ENCODE measurements around the gene TNFAIP8L1. TPM values are rescaled to one million over a fixed set of nuclear protein-coding genes. Genes with fewer than 3 reads are reported as not detected.

TNFAIP8L1 gene
- total RNA-seq, 1 donor from 2014 or later, result 12.5 TPM

DNA sequence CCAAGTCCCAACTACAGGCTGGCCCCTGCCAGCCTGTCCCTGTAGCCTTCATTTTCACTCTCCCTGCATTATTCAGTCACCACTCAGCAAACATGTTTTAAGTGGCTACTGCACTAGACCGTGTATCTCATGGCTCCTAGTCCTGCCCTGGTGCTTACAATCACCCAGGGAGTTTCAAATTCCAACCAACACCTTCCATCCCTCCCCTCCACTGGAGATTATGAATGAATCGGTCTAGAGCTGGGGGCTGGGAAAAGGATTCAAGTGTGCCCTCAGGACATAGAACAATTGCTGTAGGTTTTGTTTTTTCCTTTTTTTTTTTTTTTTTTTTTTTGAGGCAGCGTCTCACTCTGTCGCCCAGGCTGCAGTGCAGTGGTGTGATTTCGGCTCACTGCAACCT, 15.0 kb upstream of the TNFAIP8L1 start:
- Mint-ChIP-seq H3K4me1 (peaks cover 2% of the 10 kb centered on the region), H3K9me3 (no peaks in the 10 kb centered on the region), H3K36me3 (ENCODE audit: low read depth) (no peaks in the 10 kb centered on the region), H3K27ac (no peak overlapping the region), H3K27me3 (no peaks in the 10 kb centered on the region), H3K4me3 (no peak overlapping the region)
- intact Hi-C loops (cut with micrococcal nuclease), result no loop called here
- no peak for DNase-seq

DNA sequence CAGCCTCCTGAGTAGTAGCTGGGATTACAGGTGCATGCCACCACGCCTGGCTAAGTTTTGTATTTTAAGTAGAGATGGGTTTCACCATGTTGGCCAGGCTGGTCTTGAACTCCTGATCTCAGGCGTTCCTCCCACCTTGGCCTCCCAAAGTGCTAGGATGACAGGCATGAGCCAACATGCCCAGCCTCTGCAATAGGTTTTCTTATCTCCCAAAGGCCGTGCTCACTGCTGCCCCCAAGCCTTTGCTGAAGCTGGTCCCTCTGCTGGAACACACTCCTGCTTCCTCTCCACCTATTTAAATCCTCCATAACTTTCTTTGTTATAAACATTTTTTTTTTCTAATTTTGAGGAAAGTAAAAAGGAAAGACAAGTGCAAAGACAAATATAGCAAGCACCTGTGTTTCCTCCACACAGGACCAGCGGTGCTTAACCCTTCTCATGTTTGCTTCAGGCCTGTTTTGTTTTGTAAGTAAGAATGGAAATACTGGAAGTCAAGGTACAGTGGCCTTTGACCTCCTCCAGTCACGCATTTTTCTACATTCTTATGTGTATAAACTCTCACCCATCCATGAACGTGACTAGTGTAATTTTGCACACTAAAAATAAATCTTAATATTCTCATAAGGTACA, 14.5 kb upstream of the TNFAIP8L1 start:
- no peak overlapping the region for H3K27ac Mint-ChIP-seq
- no peak overlapping the region for H3K4me3 Mint-ChIP-seq
- no peaks in the 10 kb centered on the region for H3K9me3 Mint-ChIP-seq
- no peaks in the 10 kb centered on the region for H3K36me3 Mint-ChIP-seq (ENCODE audit: low read depth)
- intact Hi-C loops (cut with micrococcal nuclease), result no loop called here
- no peaks in the 10 kb centered on the region for H3K27me3 Mint-ChIP-seq
- no peak for DNase-seq
- peaks cover 2% of the 10 kb centered on the region for H3K4me1 Mint-ChIP-seq

DNA sequence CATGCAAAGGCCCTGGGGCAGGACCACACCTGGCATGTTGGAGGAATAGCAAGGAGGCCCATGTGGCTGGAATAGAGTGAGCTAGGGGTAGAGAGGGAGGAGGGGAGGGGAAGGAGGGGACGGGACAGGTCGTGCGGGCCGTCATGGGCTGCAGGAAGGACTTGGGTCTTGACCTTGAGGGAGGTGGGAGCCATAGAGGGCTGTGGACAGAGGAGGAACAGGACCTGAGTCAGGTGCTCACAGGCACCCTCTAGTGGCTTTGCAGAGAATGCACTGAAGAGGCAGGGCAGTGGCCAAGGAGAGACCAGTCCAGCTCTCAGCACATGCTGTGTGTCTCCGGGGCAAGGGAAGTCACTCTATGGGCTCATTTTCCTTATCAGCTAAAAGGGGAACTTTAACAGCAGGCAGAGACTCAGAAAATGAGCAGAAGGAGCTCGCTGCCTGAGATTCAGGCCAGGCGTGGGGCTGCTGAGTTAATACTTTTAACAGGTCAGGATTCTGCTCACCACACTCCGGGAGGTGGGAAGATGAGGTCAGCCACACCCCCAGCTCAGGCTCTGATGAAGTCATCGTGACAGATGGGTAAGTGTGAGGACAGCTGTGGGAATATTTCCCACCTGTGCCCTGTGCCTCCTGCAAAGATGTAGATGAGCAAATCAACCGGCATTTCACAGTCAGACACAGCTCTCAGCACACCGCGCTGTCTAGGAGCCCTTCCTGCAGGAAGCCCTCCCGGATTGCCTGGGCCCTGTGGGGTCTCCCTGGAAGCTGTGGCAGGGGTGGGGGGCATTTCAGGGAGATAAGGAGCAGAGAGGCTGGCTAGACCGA, 6.0 kb upstream of the TNFAIP8L1 start:
- Mint-ChIP-seq H3K4me3 (no peak overlapping the region), H3K9me3 (no peaks in the 10 kb centered on the region), H3K4me1 (peaks cover 20% of the 10 kb centered on the region), H3K27me3 (no peaks in the 10 kb centered on the region), H3K36me3 (ENCODE audit: low read depth) (no peaks in the 10 kb centered on the region), H3K27ac (no peak overlapping the region)
- intact Hi-C loops (cut with micrococcal nuclease), result no loop called here
- DNase-seq, result peak; percentile 87

DNA sequence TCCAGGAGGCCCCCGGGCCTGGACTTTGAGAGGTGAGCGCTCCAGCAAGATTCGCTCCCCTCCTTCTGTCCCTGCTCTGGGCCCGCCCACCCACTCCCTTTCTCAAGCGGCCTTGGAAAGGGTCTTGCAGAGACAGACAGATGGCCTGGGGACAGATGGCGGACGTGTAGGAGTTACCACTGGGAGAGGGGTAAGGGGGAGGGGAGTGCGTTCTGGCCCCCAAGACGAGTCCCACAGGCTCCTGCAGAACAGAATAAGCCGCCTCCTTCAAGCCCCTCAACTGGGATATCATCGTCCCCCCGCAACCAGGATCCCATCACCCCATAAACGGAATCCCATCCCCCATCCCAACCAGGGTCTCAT, 3.6 kb upstream of the TNFAIP8L1 start:
- H3K4me3 Mint-ChIP-seq, result peak overlapping the region; percentile 68
- no peaks in the 10 kb centered on the region for H3K27me3 Mint-ChIP-seq
- no peak for DNase-seq
- intact Hi-C loops (cut with micrococcal nuclease), result loop anchor here (1.0 to 5.0 kb wide), 3 partner anchors 59 to 163 kb away; partner anchors contain the start of genes HDGFL2 and SEMA6B
- peaks cover 2% of the 10 kb centered on the region for H3K36me3 Mint-ChIP-seq (ENCODE audit: low read depth)
- no peak overlapping the region for H3K27ac Mint-ChIP-seq
- no peaks in the 10 kb centered on the region for H3K9me3 Mint-ChIP-seq
- peaks cover 35% of the 10 kb centered on the region for H3K4me1 Mint-ChIP-seq

DNA sequence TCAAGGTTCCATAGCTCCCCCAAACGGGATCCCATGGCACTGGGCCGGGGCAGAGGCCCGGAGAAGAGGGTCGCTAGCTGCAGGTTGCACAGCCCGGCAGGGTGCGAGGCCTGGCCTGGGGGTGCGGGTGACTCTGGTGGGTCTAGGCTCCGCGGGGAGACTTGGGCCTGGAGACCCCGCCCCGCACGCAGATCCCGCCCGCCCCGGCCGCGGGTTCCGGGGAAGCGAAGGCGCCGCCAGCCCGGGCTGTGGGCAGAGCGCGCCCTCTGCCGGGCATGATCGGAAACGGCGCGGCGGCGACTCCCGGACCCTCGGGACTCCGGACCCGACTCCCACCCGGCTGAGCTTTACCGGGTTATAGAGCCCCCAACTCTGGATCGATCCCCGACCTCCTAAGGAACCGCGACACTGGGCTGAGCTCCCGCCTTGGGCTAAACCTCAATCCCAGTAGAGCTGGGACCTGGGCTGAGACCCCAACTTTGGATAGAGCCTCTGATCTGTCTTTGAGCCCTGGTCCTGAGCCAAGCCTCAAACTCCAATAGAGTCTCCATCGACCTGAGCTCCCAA, 3.1 kb upstream of the TNFAIP8L1 start:
- H3K27ac Mint-ChIP-seq, result no peak overlapping the region
- DNase-seq, result peak; percentile 95
- H3K4me1 Mint-ChIP-seq, result peaks cover 35% of the 10 kb centered on the region
- peak overlapping the region; percentile 68 for H3K4me3 Mint-ChIP-seq
- no peaks in the 10 kb centered on the region for H3K9me3 Mint-ChIP-seq
- intact Hi-C loops (cut with micrococcal nuclease), result loop anchor here (1.0 to 5.0 kb wide), 3 partner anchors 60 to 164 kb away; partner anchors contain the start of genes HDGFL2 and SEMA6B
- peaks cover 2% of the 10 kb centered on the region for H3K36me3 Mint-ChIP-seq (ENCODE audit: low read depth)
- H3K27me3 Mint-ChIP-seq, result no peaks in the 10 kb centered on the region

DNA sequence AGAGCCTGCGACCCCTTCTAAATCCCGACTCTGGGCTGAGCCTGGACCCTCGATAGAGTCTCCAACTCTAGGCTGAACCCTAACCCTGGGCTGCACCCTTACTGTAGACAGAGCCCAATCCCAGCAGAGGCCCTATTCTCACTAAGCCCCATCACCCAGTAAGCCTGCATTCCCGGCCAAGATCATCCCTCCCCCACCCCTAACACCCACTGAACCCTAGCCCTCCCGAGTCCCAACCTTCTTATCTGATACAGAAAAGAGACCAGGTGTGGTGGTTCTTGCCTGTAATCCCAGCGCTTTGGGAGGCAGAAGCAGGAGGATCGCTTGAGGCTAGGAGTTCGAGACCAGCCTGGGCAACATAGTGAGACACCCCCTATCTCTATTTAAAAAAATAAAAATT, 2.6 kb upstream of the TNFAIP8L1 start:
- intact Hi-C loops (cut with micrococcal nuclease), result loop anchor here (1.0 to 5.0 kb wide), 3 partner anchors 60 to 164 kb away; partner anchors contain the start of genes HDGFL2 and SEMA6B
- peak overlapping the region; percentile 56 for H3K4me3 Mint-ChIP-seq
- H3K27ac Mint-ChIP-seq, result no peak overlapping the region
- peaks cover 2% of the 10 kb centered on the region for H3K36me3 Mint-ChIP-seq (ENCODE audit: low read depth)
- peaks cover 35% of the 10 kb centered on the region for H3K4me1 Mint-ChIP-seq
- no peaks in the 10 kb centered on the region for H3K27me3 Mint-ChIP-seq
- DNase-seq, result no peak
- H3K9me3 Mint-ChIP-seq, result no peaks in the 10 kb centered on the region

DNA sequence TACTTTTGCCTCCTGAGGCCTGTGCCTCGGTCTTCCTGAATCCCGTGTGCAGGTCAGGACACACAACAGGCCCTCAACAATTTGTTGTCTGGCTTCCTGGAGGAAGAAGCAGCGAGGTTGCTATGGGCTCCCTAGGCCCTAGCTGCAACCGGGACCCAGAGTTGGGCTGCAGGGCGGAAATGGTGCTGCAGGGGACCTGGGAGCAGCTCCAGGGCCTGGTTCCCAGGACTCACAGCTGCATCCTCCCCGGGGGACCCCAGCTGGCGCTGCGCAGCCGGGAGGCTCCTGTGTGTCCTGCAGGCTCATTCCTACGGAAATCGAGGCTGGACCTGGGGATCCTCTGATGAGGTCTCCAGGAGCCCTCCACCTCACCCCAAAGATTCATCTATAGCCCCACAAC, 999 bp upstream of the TNFAIP8L1 start:
- intact Hi-C loops (cut with micrococcal nuclease), result loop anchor here (5.0 kb wide), 2 partner anchors 81 to 166 kb away; partner anchors contain the start of genes HDGFL2 and SEMA6B

DNA sequence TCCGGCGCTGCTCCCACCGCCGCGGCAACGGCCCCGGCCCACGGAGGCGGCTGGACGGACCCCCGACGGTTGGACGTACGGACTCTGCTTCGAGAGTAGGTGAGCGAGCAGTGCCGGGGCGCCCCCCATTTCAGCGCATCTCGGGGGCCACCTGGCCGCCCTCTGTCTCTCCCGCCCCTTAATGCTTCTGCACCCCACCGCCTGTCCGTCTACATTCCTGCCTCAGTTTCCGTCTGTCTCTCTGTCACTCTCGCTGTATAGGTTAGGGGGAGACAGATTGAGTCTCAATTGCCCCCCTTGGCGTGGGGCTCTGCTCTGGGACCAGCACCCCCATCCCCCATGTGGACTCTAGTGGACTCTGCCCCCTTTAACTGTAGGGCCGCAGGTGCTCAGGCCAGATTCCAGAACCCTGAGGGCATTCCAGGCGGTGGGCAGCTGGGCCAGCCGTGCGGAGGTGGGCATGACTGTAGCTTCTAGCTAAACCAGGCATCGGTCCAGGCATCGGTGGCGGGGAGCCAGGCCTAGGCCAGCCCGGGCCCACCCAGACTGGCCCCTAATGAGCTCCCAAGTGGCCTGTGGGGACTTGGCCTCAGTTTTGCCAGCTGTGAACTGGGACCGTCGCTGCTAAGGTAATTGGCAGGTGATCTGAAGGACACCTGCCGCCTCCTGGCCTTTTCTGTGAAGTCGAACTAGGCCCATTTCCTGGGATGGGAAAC, 373 bp downstream of the TNFAIP8L1 start:
- H3K27me3 Mint-ChIP-seq, result no peaks in the 10 kb centered on the region
- intact Hi-C loops (cut with micrococcal nuclease), result loop anchor here (1.0 to 5.0 kb wide), 3 partner anchors 31 to 167 kb away; partner anchors contain the start of genes HDGFL2, MYDGF and SEMA6B
- H3K36me3 Mint-ChIP-seq (ENCODE audit: low read depth), result peaks cover 10% of the 10 kb centered on the region
- no peak for DNase-seq
- H3K4me1 Mint-ChIP-seq, result peaks cover 28% of the 10 kb centered on the region
- peak overlapping the region; percentile 100 for H3K4me3 Mint-ChIP-seq
- peak overlapping the region; percentile 94 for H3K27ac Mint-ChIP-seq
- no peaks in the 10 kb centered on the region for H3K9me3 Mint-ChIP-seq

More for the DNA sequence above, 999 bp upstream of the TNFAIP8L1 start:
- no peak overlapping the region for H3K4me3 Mint-ChIP-seq
- H3K27me3 Mint-ChIP-seq, result no peaks in the 10 kb centered on the region
- peak; percentile 67 for DNase-seq
- H3K27ac Mint-ChIP-seq, result peak overlapping the region; percentile 94
- no peaks in the 10 kb centered on the region for H3K9me3 Mint-ChIP-seq
- H3K36me3 Mint-ChIP-seq (ENCODE audit: low read depth), result peaks cover 9% of the 10 kb centered on the region
- peaks cover 36% of the 10 kb centered on the region for H3K4me1 Mint-ChIP-seq

DNA sequence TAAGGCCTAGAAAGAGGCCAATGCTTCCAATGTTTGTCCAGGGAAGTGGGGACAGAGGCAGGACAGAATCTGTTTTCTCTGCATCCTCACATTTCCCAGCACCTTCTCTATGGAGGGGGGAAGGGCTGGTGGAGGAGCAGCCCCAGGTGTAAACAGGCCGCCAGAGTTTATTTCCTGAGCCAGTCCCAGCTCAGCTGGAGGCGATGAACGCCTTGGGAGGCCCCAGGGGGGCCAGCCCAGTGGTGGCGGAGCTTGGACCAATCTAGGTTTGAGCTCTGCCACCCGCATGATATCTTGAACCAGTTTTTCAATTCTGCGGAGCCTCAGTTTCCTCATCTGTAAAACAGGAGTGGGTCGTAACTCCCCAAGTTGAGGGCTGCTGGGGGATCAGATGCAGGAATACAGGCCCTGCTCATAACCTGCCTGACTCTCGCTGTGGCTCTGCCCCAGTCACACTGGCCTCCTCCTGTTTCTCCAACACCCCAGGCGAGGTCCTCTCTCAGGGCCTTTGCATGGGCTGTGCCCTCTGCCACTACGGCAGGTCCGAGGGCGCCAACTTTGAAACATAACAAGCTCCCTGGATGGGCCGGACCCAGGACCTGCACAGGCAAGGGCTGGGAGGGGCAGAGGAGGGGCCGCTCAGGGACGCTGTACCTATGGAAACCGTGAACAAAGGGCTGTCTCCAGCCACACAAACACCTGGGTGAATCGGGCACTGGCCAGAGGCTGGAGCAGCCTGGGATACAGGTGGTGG, 1.1 kb downstream of the TNFAIP8L1 start:
- H3K4me1 Mint-ChIP-seq, result peaks cover 28% of the 10 kb centered on the region

DNA sequence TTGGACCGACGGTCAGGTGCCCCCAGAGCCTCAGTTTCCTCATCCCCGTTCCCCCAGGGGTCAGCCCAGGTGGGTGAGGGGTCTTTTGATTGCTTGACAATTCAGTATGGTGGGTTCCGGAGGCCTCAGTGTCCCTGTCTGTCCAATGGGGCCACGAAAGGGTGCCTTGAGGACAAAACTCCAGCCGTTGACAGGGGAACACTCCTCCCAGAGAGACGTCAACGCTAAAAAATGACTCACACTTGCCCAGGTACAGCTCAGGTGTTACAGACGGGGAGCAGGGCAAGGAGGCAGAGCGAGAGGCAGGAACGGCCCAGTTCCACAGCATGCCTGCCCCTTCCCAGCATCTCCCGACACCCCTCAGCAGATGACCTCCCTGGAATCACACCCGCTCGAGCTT, 1.8 kb downstream of the TNFAIP8L1 start:
- Mint-ChIP-seq H3K36me3 (ENCODE audit: low read depth) (peaks cover 14% of the 10 kb centered on the region), H3K4me1 (peaks cover 28% of the 10 kb centered on the region), H3K9me3 (no peaks in the 10 kb centered on the region), H3K4me3 (peak overlapping the region; percentile 55), H3K27ac (no peak overlapping the region), H3K27me3 (no peaks in the 10 kb centered on the region)
- no peak for DNase-seq
- intact Hi-C loops (cut with micrococcal nuclease), result no loop called here

More for the DNA sequence above, 1.1 kb downstream of the TNFAIP8L1 start:
- intact Hi-C loops (cut with micrococcal nuclease), result no loop called here
- no peak for DNase-seq
- H3K4me3 Mint-ChIP-seq, result peak overlapping the region; percentile 100
- no peaks in the 10 kb centered on the region for H3K9me3 Mint-ChIP-seq
- H3K36me3 Mint-ChIP-seq (ENCODE audit: low read depth), result peaks cover 11% of the 10 kb centered on the region
- peak overlapping the region; percentile 74 for H3K27ac Mint-ChIP-seq
- no peaks in the 10 kb centered on the region for H3K27me3 Mint-ChIP-seq

DNA sequence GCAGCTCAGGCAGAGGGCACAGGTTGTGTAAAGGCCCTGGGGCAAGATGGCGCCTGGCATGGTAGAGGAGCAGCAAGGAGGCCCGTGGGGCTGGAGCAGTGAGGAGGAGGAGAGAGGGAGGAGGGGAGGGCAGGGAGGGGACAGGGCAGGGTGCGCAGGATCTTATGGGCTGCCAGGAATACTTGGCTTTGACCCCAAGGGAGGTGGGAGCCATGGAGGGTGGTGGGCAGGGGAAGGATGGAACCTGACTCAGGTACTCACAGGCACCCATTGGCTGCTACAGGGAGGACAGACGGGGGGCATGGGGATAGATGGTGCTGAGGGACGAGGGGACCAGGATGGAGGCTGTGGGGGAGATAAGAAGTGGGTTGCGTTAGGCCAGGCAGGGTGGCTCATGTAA, 3.3 kb downstream of the TNFAIP8L1 start:
- intact Hi-C loops (cut with micrococcal nuclease), result no loop called here
- Mint-ChIP-seq H3K27ac (no peak overlapping the region), H3K27me3 (no peaks in the 10 kb centered on the region), H3K36me3 (ENCODE audit: low read depth) (peaks cover 16% of the 10 kb centered on the region), H3K4me3 (no peak overlapping the region), H3K4me1 (peaks cover 21% of the 10 kb centered on the region), H3K9me3 (no peaks in the 10 kb centered on the region)
- DNase-seq, result no peak

DNA sequence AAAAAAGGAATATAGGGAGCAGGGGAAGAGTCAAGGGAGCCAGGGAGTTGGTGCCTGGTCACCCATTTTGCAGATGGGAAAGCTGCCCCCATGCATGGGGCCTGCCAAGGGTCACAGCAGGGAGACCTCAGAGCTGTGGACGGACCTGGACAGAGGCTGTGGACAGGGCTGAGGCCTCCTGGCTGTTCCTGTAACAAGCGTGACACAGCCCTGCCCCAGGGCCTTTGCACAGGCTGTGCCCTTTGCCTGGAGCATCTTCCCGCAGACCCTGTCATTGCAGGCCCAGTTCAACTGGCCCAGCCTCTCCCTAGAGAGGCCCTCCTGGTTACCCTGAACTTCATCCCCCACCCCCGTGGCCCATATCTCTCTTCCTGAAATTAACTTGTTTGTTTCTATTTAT, 6.4 kb downstream of the TNFAIP8L1 start:
- Mint-ChIP-seq H3K36me3 (ENCODE audit: low read depth) (peaks cover 16% of the 10 kb centered on the region), H3K4me1 (peaks cover 6% of the 10 kb centered on the region), H3K9me3 (no peaks in the 10 kb centered on the region), H3K27me3 (no peaks in the 10 kb centered on the region), H3K4me3 (no peak overlapping the region), H3K27ac (no peak overlapping the region)
- DNase-seq, result no peak
- intact Hi-C loops (cut with micrococcal nuclease), result no loop called here
